Heart left ventricle (tissue), 13 donors: ENCODE measurements around the gene ZNF683.

Experiments used
- CTCF ChIP-seq, 12 donors: fragments of 200-600 bp; sonication (generic) in 4 of 12; IDR thresholded peaks; one replicate each; pipeline versions ENCODE4 v1.5.0 to v1.8.0; 2018 to 2022; ENCODE audit warnings: antibody characterized with exemption in 12 of 12, mild to moderate bottlenecking in 5 of 12
- POLR2A ChIP-seq, 2 donors: fragments of 450-650 bp; IDR thresholded peaks; one replicate each; pipeline ENCODE4 v1.6.1; 2017; ENCODE audit warnings: antibody characterized with exemption in 2 of 2, mild to moderate bottlenecking in 2 of 2, moderate library complexity in 2 of 2
- donor health status: ischemic (EF 13 %, LVEDD 7.1; RV severe dilation, severe dysfunction).
- donor health status: DM: no; HTN: yes; CAD: no.
- donor health status: DM: no; HTN: no; CAD: no.
- donor health status: ischemic (EF 25% LVEDD 6.9; RV normal size, moderate dysfunction).
- donor health status: ischemic (EF 25% LVEDD 5.7; RV mildly dilated, moderate dysfunction).
- donor health status: ischemic (EF 35%, LVEDD 5.7; RV mildly dilated, moderate dysfunction).
- donor health status: nonischemic (EF 11% LVEDD 7.7; RV severe dilation, severe dysfunction).
- donor health status: DM: yes; HTN: yes; CAD: no.
- donor health status: PGD.
- donor health status: ischemic (EF 29% LVEDD 5.4; RV normal size, mild dysfunction).
- donor health status: nonischemic (EF 23%, LVEDD 6.1; RV moderate dilation, normal function).

DNA sequence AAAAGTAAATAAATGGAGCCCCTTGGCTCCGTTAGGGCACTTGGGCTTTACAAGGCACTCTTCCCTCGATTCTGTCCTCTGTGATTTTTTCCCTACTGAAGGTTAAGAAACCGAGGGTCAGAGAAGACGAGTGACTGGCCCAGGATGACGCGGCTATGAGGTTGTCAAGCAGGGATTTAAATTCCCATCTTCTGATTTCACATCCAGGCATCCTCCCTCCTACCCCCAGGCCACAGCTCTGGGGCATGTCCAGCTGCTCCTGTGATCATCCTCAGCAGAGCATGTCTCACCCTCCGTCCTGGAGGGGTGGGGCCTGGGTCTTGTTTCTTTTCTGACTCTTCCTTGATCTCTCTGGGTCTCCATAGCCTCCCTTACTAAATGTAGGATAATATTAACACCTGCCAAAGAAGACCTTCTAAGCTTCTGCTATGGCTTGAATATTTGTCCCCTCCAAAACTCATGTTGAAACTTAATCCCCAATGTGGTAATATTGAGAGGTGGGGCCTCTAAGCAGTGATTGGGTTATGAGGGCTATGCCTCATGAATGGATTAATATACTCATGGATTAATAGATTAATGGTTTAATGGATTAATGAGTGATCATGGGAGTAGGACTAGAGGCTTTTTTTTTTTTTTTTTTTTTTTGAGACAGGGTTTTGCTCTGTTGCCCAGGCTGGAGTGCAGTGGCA lies 23.2 kb downstream of the ZNF683 start:
- no peak for TF ChIP-seq CTCF (IDR thresholded peaks at IDR 0.05)
- TF ChIP-seq POLR2A (IDR thresholded peaks at IDR 0.05), result no peak
